ENCODE results near the gene C1orf159. TPM values are rescaled to one million over a fixed set of nuclear protein-coding genes. Genes with fewer than 3 reads are reported as not detected.
"Not testable (repeated sequence)": the region's sequence is repeated elsewhere in the genome, so short reads cannot be mapped to it uniquely, and the experiment has no call there.

C1orf159 gene
- polyA plus RNA-seq, 1 donor from 2014 or later, result 31.5 TPM

GRCh38 chr1:1153874-1154273 is 38.0 kb upstream of the C1orf159 start:
- Histone ChIP-seq H3K9me2 (ENCODE audit: insufficient read depth, low read length) (no peaks in the 10 kb centered on the region), H3K4me2 (ENCODE audit: low read length) (no peak overlapping the region), H3K9ac (ENCODE audit: low read length) (no peak overlapping the region), H3F3A (ENCODE audit: insufficient read depth, low read length, poor library complexity, severe bottlenecking) (no peaks in the 10 kb centered on the region), H3K4me3 (ENCODE audit: low read length) (no peak overlapping the region), H4K20me1 (ENCODE audit: insufficient read depth) (no peaks in the 10 kb centered on the region), H2AFZ (ENCODE audit: low read depth, low read length) (no peak overlapping the region), H3K27me3 (ENCODE audit: insufficient read depth, low read depth, low read length) (no peaks in the 10 kb centered on the region), H3K27ac (ENCODE audit: low read length) (no peak overlapping the region), H3K9me3 (ENCODE audit: low read length) (no peaks in the 10 kb centered on the region), H3K36me3 (ENCODE audit: insufficient read depth, low read length) (no peaks in the 10 kb centered on the region), H3K79me2 (replicated peaks; ENCODE audit: insufficient read depth, low read length) (no peaks in the 10 kb centered on the region)
- TF ChIP-seq EZH2 (IDR thresholded peaks at IDR 0.05; ENCODE audit: borderline replicate concordance, insufficient read depth, low read length, poor library complexity, severe bottlenecking) (no peak), MXI1 (conservative IDR thresholded peaks at IDR 0.05; ENCODE audit: poor library complexity, severe bottlenecking) (no peak), POLR2AphosphoS5 (IDR thresholded peaks at IDR 0.05) (no peak), TAF1 (IDR thresholded peaks at IDR 0.05; ENCODE audit: low read depth) (no peak), RAD21 (conservative IDR thresholded peaks at IDR 0.05) (no peak), CTCF (IDR thresholded peaks at IDR 0.05; ENCODE audit: poor library complexity, severe bottlenecking) (no peak), REST (IDR thresholded peaks at IDR 0.05; ENCODE audit: borderline replicate concordance) (no peak)

- not testable (repeated sequence) for H3K9ac ChIP-seq (ENCODE audit: low read length); H3K9me2 ChIP-seq (ENCODE audit: insufficient read depth, low read length); H3K27me3 ChIP-seq (ENCODE audit: insufficient read depth, low read depth, low read length); H4K20me1 ChIP-seq (ENCODE audit: insufficient read depth); H3K4me3 ChIP-seq (ENCODE audit: low read length); H3K36me3 ChIP-seq (ENCODE audit: insufficient read depth, low read length); H3K4me2 ChIP-seq (ENCODE audit: low read length); H3K9me3 ChIP-seq (ENCODE audit: low read length); H3K79me2 ChIP-seq (replicated peaks; ENCODE audit: insufficient read depth, low read length); H3K27ac ChIP-seq (ENCODE audit: low read length); H3F3A ChIP-seq (ENCODE audit: insufficient read depth, low read length, poor library complexity, severe bottlenecking); H2AFZ ChIP-seq (ENCODE audit: low read depth, low read length)
Measured at GRCh38 chr1:1153215-1153614, 37.3 kb upstream of the C1orf159 start.

GRCh38 chr1:1152431-1152830 is 36.5 kb upstream of the C1orf159 start:
- not testable (repeated sequence) for H3K9me3 ChIP-seq (ENCODE audit: low read length); H2AFZ ChIP-seq (ENCODE audit: low read depth, low read length); H3K27ac ChIP-seq (ENCODE audit: low read length); H3K79me2 ChIP-seq (replicated peaks; ENCODE audit: insufficient read depth, low read length); H3F3A ChIP-seq (ENCODE audit: insufficient read depth, low read length, poor library complexity, severe bottlenecking); H3K4me2 ChIP-seq (ENCODE audit: low read length); H3K36me3 ChIP-seq (ENCODE audit: insufficient read depth, low read length); H3K4me3 ChIP-seq (ENCODE audit: low read length); H3K9me2 ChIP-seq (ENCODE audit: insufficient read depth, low read length); H4K20me1 ChIP-seq (ENCODE audit: insufficient read depth); H3K9ac ChIP-seq (ENCODE audit: low read length); H3K27me3 ChIP-seq (ENCODE audit: insufficient read depth, low read depth, low read length)

All from neural cell (in vitro differentiated cells).